GM04504 (cell line): ENCODE data around the gene MGAT5.
"Not testable (repeated sequence)": the region's sequence is repeated elsewhere in the genome, so short reads cannot be mapped to it uniquely, and the experiment has no call there.

Source experiments
- DNase-seq: peaks from one replicate; pipeline ENCODE4 v3.0.0-alpha.2; 2012; ENCODE audit warnings: low read depth

MGAT5 gene

DNA sequence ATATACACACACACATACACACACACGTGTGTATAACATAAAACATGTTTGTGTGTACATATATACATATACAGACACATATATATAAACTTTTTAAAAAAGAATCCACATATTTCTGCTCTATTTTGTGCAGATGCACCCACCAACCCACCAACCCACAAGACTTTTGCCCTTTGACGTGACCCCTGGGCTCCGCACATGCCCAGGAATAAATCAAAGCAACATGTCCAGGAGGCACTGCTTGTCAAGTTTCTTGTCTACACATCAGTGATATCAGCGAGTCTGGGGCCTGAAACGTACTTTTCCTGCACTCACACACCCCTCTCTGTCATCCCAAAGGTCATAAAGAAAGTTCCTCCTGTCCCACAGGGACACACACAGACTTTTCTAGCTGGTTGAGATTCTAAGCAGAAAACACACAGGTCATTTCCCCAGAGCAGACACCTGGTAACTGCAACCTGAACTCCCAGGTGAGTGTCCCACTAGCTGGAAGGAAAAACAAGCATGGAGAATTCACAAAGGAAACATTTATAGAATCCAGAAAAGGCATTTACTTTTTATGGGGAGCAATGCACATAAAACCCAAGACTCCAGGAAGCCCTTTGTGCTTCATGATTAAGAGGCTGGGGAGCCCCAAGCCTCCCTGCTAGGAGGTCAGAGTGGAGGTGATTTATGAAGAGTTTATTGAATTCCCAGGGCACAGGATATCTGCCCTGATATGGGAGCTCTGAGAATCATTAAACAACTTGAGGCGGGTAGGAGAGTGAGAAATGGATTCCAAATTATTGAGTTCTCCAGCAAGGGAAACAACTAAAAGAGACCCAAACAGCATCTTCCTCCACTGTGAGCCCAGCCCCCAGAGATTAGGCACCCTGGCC, 211.6 kb downstream of the MGAT5 start:
- no peak for DNase-seq

DNA sequence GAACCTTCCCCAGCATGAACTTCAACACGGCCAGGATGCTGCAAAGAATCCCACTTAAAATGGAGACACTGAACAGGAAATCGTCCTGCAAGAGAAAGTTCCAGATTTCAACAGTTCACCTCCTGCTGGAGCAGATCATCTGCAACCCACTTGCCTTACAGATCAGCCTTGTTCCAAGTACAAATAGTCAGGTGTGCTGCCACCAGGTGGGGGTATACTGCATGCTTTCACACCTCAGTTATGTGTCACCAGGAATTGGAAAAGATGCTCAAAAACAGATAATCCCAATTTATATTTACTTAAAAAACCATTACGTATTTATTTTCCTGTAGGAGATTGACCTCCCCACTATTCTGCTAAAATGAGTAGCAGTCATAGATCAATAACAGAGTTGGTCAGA, 212.3 kb downstream of the MGAT5 start:
- no peak for DNase-seq

DNA sequence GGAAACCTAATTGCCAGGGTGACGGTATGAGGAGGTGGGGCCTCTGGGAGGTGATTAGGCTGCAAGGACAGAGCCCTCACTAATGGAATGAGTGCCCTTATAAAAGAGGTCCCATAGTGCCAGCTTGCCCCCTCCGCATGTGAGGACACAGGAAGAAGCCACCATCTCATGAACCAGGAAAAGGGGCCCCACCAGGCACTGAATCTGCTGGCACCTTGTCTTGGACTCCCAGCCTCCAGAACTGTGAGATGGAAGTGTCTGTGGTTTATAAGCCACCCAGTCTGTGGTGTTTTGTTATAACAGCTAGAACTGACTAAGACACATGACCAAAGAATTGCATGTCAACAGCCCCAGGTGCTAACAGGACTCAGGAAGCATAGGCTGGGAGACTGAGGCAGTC, 214.3 kb downstream of the MGAT5 start:
- no peak for DNase-seq

DNA sequence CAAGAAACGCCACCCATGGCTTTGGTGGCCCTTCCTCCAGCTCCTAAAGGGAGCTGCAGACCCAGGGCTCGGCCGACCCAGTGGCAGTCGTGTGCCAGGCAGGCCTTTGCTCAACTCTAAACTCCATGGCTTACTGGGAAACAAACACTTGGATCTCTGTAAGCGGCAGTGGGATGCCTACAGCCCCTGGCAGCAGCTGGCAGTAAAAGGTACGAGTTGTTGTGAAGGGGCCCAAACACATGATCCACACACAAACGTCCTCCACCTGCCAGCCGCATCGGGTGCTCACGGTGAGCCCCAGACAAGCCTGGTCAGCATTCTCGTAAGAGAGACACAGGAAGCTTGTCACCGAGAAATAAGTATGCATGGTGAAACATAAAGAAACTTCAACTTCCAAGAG, 214.9 kb downstream of the MGAT5 start:
- DNase-seq: no peak

DNA sequence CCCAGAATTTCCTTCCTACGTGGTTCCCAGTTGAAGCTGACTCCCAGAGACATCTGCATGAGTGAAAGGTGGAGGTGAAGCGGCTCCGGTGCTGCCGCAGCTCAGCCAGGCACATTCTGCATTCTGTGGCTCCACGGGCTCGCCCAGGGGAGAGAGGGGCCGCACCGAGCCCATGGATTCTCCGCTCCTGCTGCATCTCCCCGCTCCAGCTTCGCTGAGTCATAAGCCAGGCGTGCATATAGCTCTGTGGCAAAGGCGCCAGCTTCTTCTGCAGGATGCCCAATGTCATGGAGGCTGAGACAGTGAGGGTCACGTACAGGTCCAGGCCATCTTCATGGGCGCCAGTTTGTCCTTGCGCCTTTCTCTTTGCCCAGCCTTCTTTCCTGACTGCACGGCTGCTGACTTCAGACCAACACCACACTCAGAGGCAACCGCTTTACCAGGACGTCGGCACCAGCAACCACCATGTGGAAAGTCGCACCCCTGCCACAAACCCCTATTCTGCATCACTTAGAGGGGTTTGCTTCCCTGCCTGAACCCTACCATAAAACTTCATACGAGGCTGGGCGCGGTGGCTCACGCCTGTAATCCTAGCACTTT, 215.7 kb downstream of the MGAT5 start:
- DNase-seq: no peak

DNA sequence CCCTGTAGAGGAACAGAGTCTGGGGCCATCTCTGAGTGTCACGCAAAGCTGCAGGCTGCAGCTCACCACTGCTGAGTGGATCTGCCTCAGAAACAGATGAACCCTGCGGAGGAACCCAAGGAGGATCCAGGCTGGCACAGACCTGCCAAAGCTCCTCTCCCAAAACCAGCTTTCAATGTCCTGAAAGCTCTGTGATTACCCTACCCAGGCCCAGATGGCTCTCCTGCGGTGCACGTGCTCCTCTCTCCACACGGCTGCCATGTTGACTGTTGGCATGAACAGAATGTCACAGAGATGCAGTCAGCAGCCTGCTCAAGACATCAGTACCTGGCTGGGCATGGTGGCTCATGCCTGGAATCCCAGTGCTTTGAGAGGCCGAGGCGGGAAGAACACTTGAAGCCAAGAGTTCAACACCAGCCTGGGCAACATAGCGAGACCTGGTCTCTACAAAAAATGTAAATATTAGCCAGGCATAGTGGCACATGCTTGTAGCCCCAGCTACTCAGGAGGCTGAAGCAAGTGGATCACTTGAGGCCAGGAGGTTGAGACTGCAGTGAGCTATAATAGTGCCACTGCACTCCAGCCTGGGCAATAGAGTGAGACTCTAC, 216.8 kb downstream of the MGAT5 start:
- no peak for DNase-seq

DNA sequence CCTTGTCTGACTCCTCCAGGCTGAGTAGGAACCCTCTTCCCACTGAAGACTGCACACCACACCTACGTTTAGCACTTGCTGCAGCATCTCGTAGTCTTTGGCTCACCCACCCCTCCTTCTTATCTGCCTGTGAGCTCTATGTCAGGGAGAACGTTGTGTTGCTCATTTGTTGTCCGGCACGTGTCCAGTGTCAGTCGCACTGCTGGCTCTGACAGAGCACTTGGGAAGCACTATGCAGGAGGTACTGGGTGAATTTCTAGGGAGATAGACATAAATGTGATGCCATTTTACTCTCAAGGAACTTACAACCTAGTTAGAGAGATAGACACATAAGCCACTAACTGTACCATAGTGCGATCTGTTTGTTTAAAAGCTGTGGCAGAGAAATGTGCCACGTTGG, 223.1 kb downstream of the MGAT5 start:
- DNase-seq: not testable (repeated sequence)

DNA sequence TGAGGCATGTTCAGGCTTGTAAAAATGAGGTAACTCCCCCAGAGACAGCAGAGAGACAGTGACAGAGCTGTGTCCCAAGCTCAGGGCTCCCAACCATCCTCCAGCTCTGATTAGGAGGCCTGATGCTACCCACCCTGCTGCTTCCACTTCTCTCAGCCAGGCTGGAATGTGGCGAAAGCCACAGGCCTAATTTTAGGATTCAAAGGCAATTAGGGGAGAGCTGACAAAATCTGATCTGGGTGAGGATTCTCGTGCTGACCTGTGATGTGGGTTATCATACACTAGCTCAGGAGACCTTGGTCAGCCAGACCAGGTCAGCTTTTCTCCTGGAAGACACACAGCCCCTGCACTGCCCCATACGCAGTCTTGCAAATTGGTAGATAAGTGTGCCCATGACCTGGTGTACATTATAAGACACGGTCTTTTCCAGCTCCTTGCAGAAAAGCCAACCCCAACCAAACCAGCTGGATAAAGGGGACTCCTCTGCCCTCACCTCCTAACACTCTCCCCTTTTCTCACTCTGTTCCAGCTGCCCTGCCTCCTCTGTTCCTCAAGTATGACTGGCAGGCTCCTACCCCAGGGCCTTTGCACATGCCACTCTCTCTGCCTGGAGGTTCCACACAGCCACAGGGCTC, 225.9 kb downstream of the MGAT5 start:
- no peak for DNase-seq

DNA sequence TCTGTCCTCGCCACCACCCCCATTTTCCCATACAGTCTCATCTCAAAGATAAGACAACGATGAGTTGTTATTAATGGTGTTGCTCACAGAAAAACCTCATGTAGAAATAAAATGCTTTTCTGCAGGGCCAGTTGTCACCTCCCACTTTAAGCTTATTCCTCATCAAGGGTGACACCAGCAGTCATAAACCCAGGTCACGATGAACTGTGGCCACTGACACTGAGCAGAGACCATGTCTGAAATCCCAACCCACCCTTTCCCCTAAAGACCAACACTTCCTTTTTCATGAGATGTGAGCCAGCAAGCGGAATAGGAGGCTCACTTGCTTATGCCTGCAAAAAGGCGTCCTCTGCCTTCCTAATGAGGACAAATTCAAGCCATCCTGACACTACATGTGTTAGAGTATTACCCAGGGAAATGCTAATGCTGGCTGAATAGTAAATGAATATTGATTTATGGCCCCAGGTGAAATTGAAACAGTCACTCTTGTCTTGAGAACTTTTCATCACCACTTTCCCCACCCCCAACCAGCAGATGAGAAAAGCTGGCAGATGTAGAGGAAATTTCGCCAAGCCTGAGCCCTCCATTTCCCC, 228.4 kb downstream of the MGAT5 start:
- DNase-seq: no peak

DNA sequence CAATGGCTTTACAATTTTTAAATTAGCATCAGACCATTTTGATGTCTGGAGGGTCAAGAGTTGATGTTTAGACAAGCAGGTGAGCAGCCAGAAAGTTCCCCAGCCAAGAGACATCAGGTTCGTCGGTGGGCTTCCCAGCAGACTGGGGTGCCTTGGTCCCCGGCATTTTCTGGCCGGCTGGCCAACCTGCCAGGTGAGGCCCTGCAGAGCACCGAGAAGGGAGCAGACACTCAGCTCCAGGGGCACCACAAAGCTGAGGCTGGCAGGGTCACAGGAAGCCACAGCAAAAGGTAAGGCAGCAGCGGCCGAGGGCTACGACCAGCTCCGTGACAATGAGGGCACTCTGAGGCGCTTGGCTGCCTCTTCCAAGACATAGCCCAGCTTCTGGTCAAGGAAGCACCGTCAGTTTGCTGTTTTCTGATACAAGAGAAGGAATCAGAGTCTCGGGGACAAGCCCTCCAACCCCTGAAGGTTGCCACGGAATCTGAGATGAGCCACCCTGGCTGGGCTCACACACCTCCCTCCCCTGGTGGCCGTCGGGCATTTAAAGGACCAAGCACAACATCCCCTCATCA, 229.0 kb downstream of the MGAT5 start:
- DNase-seq: no peak

DNA sequence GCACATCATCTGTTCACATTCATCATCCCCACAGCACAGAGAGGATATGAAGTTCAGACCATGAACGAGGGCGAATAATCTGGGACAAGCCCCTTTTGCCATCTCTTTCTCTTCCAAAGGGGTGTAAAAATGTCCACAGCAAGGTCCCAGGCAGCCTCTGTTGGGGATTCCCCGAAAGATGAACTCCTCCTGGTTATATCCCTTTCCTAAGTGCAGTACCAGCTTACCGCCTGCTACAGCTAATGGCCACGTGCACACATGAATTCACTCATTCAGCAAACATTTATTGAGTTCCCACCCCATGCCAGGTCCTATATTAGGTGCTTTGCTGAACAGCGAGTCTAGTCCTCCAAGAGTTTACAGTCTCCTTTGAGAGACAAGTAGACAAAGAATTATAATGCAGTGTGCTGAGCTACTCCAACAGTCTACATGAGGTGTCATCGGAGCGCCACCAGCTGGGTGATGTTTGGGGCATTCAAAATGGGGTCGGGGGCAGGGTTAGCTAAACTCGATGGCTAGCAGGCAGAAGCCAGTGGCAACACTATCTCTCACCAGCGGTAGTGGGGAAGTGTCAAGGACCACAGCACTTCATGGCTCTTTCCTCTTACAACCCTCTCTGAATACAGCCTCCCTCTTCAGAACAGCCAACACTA, 236.0 kb downstream of the MGAT5 start:
- DNase-seq: no peak

DNA sequence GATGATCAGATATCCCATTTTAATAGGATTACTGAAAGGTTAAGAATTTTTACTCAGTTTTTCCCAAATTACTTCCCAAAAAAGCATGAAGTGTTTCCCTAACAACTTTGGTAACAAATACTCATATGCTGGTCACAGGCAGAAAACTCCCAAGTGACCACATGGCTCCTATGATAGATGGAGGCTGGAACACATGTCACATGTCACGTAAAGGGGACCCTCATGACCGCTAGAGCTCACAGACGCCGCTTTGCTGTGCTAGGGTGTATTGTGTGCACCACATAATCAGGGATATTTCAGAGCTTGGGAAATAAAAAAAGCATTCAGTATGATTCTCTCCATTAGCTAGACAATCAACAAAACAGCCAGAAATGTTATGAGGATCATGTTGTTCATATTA, 236.7 kb downstream of the MGAT5 start:
- DNase-seq: no peak

DNA sequence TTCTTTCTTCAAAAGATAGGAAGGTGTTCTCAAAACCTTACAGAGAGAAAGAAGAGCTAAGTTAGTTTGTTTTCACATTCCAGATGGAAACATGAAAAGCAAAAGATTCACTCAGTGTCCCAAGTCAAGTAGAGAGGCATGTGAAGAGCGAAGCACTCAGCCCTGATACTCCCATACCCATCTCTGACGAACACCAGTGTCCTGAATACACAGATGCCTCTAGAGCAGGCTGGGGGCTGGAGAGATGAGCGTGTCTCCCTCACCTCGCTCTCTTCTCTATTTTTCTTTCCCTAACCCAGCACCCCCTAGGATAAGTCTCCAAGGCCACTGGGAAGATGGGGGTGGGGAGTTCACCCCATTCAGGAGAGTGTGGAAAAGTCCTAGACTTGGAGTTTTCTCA, 237.2 kb downstream of the MGAT5 start:
- no peak for DNase-seq

DNA sequence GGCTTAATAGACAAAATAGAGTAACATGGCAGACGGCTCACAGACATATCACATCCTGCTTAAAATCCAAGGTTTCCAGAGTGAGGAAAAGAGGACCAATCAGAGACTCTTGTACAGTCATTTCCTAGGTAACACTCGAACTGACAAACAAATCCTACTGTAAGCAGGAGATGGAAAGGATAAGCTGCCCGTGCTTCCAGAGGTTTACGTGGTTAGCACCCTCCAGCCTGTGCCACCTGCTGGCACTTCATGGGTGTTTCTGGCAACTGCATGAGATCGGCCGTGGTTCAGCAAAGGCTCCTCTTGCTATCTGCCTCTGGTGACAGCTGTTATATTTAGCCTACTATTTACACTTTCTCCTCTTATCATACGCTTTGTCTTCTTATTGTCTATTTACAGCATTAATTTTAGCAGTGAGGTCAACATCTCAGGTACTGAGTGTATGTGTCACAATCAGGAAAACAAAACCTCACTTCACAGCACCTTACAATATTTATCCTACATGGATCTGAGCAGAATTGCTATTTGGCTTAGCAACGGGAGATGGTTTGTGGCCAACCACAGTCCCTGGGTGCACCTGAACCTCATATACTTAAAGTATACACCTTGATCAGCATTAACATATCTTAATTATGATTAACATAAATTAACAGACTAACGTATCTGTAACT, 238.0 kb downstream of the MGAT5 start:
- DNase-seq: no peak

DNA sequence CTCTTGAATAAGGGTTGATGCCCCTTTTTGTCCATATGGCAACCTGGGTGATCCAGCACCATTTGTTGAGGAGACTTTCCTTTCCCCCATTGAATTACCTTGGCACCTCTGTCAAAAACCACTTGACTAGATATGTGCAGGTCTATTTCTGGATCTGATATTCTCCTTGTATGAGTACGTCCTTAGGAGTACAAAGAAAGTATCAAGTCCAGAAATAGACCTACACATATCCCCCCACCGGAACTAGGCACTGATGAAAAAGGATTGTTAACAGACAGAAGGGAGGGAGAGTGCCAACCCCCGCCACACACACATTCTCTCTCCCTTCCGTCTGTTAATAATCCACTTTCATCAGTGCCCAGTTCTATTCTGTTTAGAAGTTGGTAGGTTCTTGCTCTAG, 239.9 kb downstream of the MGAT5 start:
- no peak for DNase-seq

DNA sequence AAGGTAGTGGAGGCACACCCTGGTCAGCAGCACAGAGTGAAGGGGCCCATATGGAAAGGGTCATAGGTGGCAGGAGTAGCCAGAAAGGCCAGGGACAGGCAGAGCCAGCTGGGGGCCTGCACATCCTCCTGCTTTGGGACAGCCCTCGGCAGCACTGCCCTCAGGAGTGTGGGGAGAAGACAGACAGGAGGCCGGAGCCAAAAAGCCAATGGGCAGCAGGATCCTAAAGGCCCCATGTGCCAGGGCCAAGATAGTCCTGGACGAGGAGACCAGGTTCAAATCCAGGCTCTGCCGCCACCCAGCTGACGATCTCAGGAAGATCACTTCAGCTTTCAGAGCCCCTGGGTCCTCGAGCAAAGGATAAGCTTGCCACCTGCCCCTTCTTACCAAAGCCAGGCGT, 244.8 kb downstream of the MGAT5 start:
- no peak for DNase-seq

DNA sequence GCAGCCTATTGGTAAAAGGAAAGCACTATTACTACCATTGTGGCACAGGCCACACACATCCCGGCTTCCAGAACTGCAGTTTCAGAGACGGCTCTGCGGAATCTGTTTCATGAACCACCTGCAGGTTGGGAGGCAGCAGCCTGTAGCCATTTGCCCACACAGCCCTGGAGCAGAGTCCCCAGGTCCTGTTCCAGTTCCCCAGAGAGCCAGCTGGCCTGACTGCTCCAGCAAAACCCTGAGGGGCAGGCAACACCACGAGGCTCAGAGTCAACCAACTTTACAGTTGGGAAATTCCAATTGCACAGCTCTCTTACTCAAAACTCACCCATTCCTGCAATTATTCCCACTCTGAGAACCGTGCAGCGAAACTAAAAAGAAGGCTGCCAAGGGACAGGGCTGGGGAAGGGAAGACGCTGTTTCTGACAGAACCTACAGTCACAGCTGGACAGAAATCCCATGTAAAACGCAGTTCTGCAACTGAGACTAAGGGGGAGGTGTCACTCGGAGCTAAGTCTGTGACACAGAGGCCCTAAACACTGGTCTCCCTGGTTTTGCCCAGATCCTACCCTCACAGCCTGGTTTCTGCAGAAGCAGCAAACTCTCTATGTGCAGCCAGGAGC, 245.5 kb downstream of the MGAT5 start:
- no peak for DNase-seq

DNA sequence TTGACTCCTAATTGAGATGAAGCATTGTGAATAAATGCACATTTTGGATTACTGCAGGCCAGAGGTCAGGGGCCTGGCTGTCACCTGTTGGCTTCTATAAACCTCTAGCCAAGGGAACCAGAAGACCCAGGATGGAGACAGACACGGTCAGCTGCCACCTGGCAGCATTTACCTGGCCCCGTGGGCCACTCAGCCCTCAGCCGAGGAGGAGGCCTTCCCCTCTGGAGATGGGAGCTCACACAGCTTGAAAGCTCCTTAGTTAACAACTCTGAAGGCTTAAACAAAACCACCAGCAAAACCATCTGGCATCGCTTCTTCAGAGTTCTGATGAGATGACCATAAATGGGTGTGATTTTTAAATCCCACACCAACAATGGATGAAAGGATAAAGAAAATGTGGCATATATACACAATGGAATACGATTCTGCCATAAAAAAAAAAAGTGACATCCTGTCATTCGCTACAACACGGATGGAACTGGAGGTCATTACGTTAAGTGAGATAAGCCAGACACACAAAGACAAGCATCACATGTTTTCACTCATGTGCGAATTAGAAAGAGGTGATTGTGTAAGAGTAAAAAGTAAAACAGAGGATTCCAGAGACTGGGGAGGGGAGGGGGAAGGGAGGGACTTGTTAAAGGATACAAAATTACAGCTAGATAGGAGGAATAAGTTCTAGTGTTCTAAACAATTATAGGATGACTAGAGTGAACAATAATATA, 246.5 kb downstream of the MGAT5 start:
- DNase-seq: no peak

DNA sequence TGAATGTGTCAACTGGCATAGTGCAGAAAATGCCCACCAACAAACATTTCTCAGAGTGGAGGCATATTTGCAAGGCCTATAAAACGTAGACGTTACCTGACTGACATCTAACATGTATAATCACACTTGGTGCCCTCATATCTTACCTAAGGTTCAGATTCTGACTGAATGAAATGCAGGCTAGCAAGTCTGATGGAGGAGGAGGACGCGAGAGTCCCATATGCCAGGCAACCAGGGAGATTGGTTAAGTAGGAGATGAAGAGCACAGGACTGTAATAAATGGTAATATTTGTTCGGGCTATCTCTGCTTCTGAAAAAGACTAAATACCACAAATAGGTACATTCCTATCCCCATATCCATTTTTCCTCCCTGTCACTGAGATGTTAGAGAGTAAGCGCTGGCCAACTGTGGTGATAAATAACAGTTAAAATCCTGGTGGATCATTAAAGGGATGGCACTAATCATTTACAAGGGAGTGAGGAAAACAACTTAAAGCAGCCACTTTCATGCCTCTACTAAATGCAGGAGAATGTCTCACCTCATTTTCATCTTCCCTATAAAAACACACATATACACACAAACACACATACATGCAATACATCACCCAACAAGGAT, 247.7 kb downstream of the MGAT5 start:
- DNase-seq: no peak
